PC-3 (cell line): ENCODE results near the gene EFCAB14. TPM values are rescaled to one million over a fixed set of nuclear protein-coding genes. Genes with fewer than 3 reads are reported as not detected.
"Not testable (repeated sequence)": the region's sequence is repeated elsewhere in the genome, so short reads cannot be mapped to it uniquely, and the experiment has no call there.

ENCODE experiments used
- ATAC-seq: fragments of 200-7000 bp; cut with Tn5 transposase; 2 replicates; pipeline ENCODE4 v1.9.1; 2020; ENCODE audit warnings: mild to moderate bottlenecking, moderate library complexity
- BruUV-seq: library from RNA; stranded (reverse); fragments of 400-500 nt; replicated peaks from 2 replicates; lab custom pipeline; 2021; lab: Mats Ljungman, UMichigan
- CTCF ChIA-PET: fragments of 300-600 bp; sonication (Branson Sonifier 250); formaldehyde crosslinking; loops from one replicate; lab custom pipeline; 2022; ENCODE audit warnings: antibody characterized with exemption; lab: Charles Lee
- POLR2A ChIA-PET: fragments of 300-600 bp; sonication (Branson Sonifier 250); formaldehyde crosslinking; loops from one replicate; lab custom pipeline; 2022; ENCODE audit warnings: antibody characterized with exemption; ENCODE audit not compliant: unreplicated experiment; lab: Charles Lee
- DNase-seq: peaks from one replicate; pipeline ENCODE4 v3.0.0-alpha.2; 2015
- H2AFZ ChIP-seq: fragments of 300-600 bp; sonication (generic); 2 replicates; pipeline ENCODE4 v1.6.0; 2016; ENCODE audit warnings: antibody characterized with exemption, low read length
- H3F3A ChIP-seq: fragments of 300-600 bp; sonication (generic); one replicate; pipeline ENCODE4 v1.6.0; 2017; ENCODE audit warnings: antibody characterized with exemption, low read length, control low read depth, mild to moderate bottlenecking; ENCODE audit not compliant: unreplicated experiment
- H3K27ac ChIP-seq: fragments of 300-600 bp; sonication (generic); 2 replicates; pipeline ENCODE4 v1.5.1; 2016; ENCODE audit warnings: mild to moderate bottlenecking, low read length
- H3K27me3 ChIP-seq: fragments of 300-600 bp; sonication (generic); 2 replicates; pipeline ENCODE4 v1.6.1; 2016; ENCODE audit warnings: low read length, mixed read lengths
- H3K36me3 ChIP-seq: fragments of 300-600 bp; sonication (generic); 2 replicates; pipeline ENCODE4 v1.6.1; 2016; ENCODE audit warnings: low read depth, mixed run types, low read length, mixed read lengths
- H3K4me1 ChIP-seq: fragments of 300-600 bp; sonication (generic); 2 replicates; pipeline ENCODE4 v1.5.1; 2016; ENCODE audit warnings: low read length; ENCODE audit not compliant: insufficient read depth
- H3K4me2 ChIP-seq: fragments of 300-600 bp; sonication (generic); 2 replicates; pipeline ENCODE4 v1.6.0; 2016; ENCODE audit warnings: low read length
- H3K4me3 ChIP-seq: fragments of 300-600 bp; sonication (generic); 2 replicates; pipeline ENCODE4 v1.5.1; 2016; ENCODE audit warnings: mild to moderate bottlenecking, low read length, mixed read lengths
- H3K79me2 ChIP-seq: fragments of 300-600 bp; sonication (generic); 2 replicates; pipeline ENCODE4 v1.6.1; 2017; ENCODE audit warnings: low read length, mixed read lengths
- H3K9ac ChIP-seq: fragments of 300-600 bp; sonication (generic); 2 replicates; pipeline ENCODE4 v1.6.0; 2016; ENCODE audit warnings: mild to moderate bottlenecking, low read length
- H3K9me2 ChIP-seq: fragments of 300-600 bp; sonication (generic); replicated peaks from 2 replicates; pipeline ENCODE4 v1.6.1; 2016; ENCODE audit warnings: mixed run types, low read length, mixed read lengths
- H3K9me3 ChIP-seq: fragments of 300-600 bp; sonication (generic); 2 replicates; pipeline ENCODE4 v1.6.1; 2016; ENCODE audit warnings: low read length, mixed read lengths
- H4K20me1 ChIP-seq: fragments of 300-600 bp; sonication (generic); 2 replicates; pipeline ENCODE4 v1.6.1; 2016; ENCODE audit warnings: low read length, mixed read lengths
- CTCF ChIP-seq: fragments of 300-600 bp; sonication (generic); conservative IDR thresholded peaks from 2 replicates; pipeline ENCODE4 v1.5.1; 2017; ENCODE audit warnings: antibody characterized with exemption, low read depth, mild to moderate bottlenecking, low read length
- EZH2 ChIP-seq: fragments of 300-600 bp; sonication (generic); IDR thresholded peaks from one replicate; pipeline ENCODE4 v1.6.1; 2017; ENCODE audit warnings: antibody characterized with exemption, mild to moderate bottlenecking, low read length; ENCODE audit not compliant: unreplicated experiment
- EZH2phosphoT487 ChIP-seq: fragments of 300-600 bp; sonication (generic); IDR thresholded peaks from 2 replicates; pipeline ENCODE4 v1.6.1; 2018; ENCODE audit warnings: mild to moderate bottlenecking, antibody characterized with exemption, low read length, borderline replicate concordance
- intact Hi-C: fragments of 100-400 bp; cut with micrococcal nuclease; formaldehyde crosslinking; loops from 2 replicates; pipeline ENCODE4 v1.9.0; 2023
- total RNA-seq: library from RNA; depleted of rRNA; stranded (reverse); fragments of >200 nt; gene quantifications from 2 replicates; pipeline ENCODE4 v1.2.3, GENCODE V29; 2014

EFCAB14 gene
- total RNA-seq, 1 experiment from 2014 or later = 45.7 TPM

- H3K79me2 ChIP-seq = peaks cover 9% of the 10 kb centered on the region; the same call in 1 of the 2 replicates
- H3K27me3 ChIP-seq = no peaks in the 10 kb centered on the region
- no peak for ATAC-seq
- no peaks in the 10 kb centered on the region for H3K4me1 ChIP-seq
- no peaks in the 10 kb centered on the region; the same call in 1 of the 2 replicates for H4K20me1 ChIP-seq
- H3K27ac ChIP-seq = no peak overlapping the region
- ChIA-PET CTCF (no interaction called here), POLR2A (no interaction called here)
- H3K36me3 ChIP-seq = peaks cover 35% of the 10 kb centered on the region
- BruUV-seq = no TSS peak
- H3F3A ChIP-seq = no peaks in the 10 kb centered on the region
- H3K9ac ChIP-seq = no peak overlapping the region
- no peaks in the 10 kb centered on the region for H3K9me3 ChIP-seq
- H3K4me3 ChIP-seq = no peak overlapping the region
- H3K9me2 ChIP-seq = no peaks in the 10 kb centered on the region
- no peak for DNase-seq
- no peak overlapping the region for H3K4me2 ChIP-seq
- intact Hi-C loops = no loop called here
- no peak for TF ChIP-seq CTCF
- TF ChIP-seq EZH2 = no peak
- no peak for TF ChIP-seq EZH2phosphoT487
- no peak overlapping the region for H2AFZ ChIP-seq
Measured at GRCh38 chr1:46699666-46700065, 19.2 kb downstream of the EFCAB14 start.

GRCh38 chr1:46697053-46697452, 21.9 kb downstream of the EFCAB14 start:
- CTCF ChIA-PET = no interaction called here
- intact Hi-C loops = no loop called here
- no TSS peak for BruUV-seq

GRCh38 chr1:46694676-46695075, 24.2 kb downstream of the EFCAB14 start:
- H3K27ac ChIP-seq, H3K27me3 ChIP-seq, H3K4me1 ChIP-seq, H3K9me2 ChIP-seq, H2AFZ ChIP-seq, intact Hi-C loops, H3K4me3 ChIP-seq, BruUV-seq, H4K20me1 ChIP-seq, POLR2A ChIA-PET, DNase-seq, H3F3A ChIP-seq, H3K9me3 ChIP-seq, H3K79me2 ChIP-seq, CTCF ChIA-PET, ATAC-seq, H3K4me2 ChIP-seq, H3K9ac ChIP-seq: not testable (repeated sequence)
- H3K36me3 ChIP-seq = peaks cover 46% of the 10 kb centered on the region

More at GRCh38 chr1:46697053-46697452, 21.9 kb downstream of the EFCAB14 start:
- POLR2A ChIA-PET = no interaction called here
- Histone ChIP-seq H3K4me3 (no peak overlapping the region), H4K20me1 (no peaks in the 10 kb centered on the region; the same call in 1 of the 2 replicates), H3K27me3 (no peaks in the 10 kb centered on the region), H3F3A (no peaks in the 10 kb centered on the region), H3K9me3 (no peaks in the 10 kb centered on the region), H3K27ac (no peak overlapping the region), H3K9ac (no peak overlapping the region), H3K36me3 (peaks cover 29% of the 10 kb centered on the region), H3K9me2 (no peaks in the 10 kb centered on the region), H2AFZ (no peak overlapping the region), H3K4me1 (no peaks in the 10 kb centered on the region), H3K79me2 (peaks cover 6% of the 10 kb centered on the region; the same call in 1 of the 2 replicates), H3K4me2 (peak overlapping the region; percentile 18; the same call in 1 of the 2 replicates)
- peak; percentile 11 for DNase-seq
- peak; percentile 51 for ATAC-seq
- no peak for TF ChIP-seq CTCF
- TF ChIP-seq EZH2phosphoT487 = no peak
- no peak for TF ChIP-seq EZH2
